GM19324 (cell line): ENCODE data around the gene ATP5MC2.
"Not testable (repeated sequence)": the region's sequence is repeated elsewhere in the genome, so short reads cannot be mapped to it uniquely, and the experiment has no call there.

Experiments
- ATAC-seq: cut with Tn5 transposase; IDR thresholded peaks from one replicate; pipeline ENCODE4 v1.9.1; 2021; ENCODE audit warnings: mild to moderate bottlenecking, moderate library complexity; ENCODE audit not compliant: unreplicated experiment, low FRiP score

The ATP5MC2 gene

GRCh38 chr12:53695152-53696145, 19.6 kb upstream of the ATP5MC2 start:
- ATAC-seq = no peak

- no peak for ATAC-seq
These were observed 18.9 kb upstream of the ATP5MC2 start for GRCh38 chr12:53694756-53695151.

- ATAC-seq = no peak
These were observed 12.3 kb upstream of the ATP5MC2 start for GRCh38 chr12:53688134-53688533.

GRCh38 chr12:53686436-53686835, 10.6 kb upstream of the ATP5MC2 start:
- no peak for ATAC-seq

- no peak for ATAC-seq
These were observed 8.9 kb upstream of the ATP5MC2 start for GRCh38 chr12:53684654-53685220.

GRCh38 chr12:53683983-53684382, 8.1 kb upstream of the ATP5MC2 start:
- ATAC-seq = no peak

- ATAC-seq = no peak
These were observed 7.6 kb upstream of the ATP5MC2 start for GRCh38 chr12:53683494-53683893.

- not testable (repeated sequence) for ATAC-seq
These were observed 4.2 kb upstream of the ATP5MC2 start for GRCh38 chr12:53680061-53680460.

- no peak for ATAC-seq
These were observed 1.9 kb upstream of the ATP5MC2 start for GRCh38 chr12:53677800-53678148.

- ATAC-seq = no peak
These were observed 1.3 kb upstream of the ATP5MC2 start for GRCh38 chr12:53677016-53677799.

GRCh38 chr12:53676656-53677015, 753 bp upstream of the ATP5MC2 start:
- no peak for ATAC-seq

- no peak for ATAC-seq
These were observed 744 bp downstream of the ATP5MC2 start for GRCh38 chr12:53674977-53675700.

- ATAC-seq = no peak
These were observed 4.9 kb downstream of the ATP5MC2 start for GRCh38 chr12:53670971-53671370.

- ATAC-seq = no peak
These were observed 5.6 kb downstream of the ATP5MC2 start for GRCh38 chr12:53670308-53670707.

GRCh38 chr12:53667080-53667479, 8.8 kb downstream of the ATP5MC2 start:
- no peak for ATAC-seq

GRCh38 chr12:53664936-53665335, 10.9 kb downstream of the ATP5MC2 start:
- no peak for ATAC-seq

GRCh38 chr12:53664191-53664590, 11.7 kb downstream of the ATP5MC2 start:
- no peak for ATAC-seq

- no peak for ATAC-seq
These were observed 15.8 kb downstream of the ATP5MC2 start for GRCh38 chr12:53660041-53660440.

- no peak for ATAC-seq
These were observed 16.3 kb downstream of the ATP5MC2 start for GRCh38 chr12:53659571-53659981.

- ATAC-seq = no peak
These were observed 16.8 kb downstream of the ATP5MC2 start for GRCh38 chr12:53659011-53659551.
